IPS-18c (cell line): Measurements from ENCODE around the gene UTP4.

Experiments
- H3K4me3 ChIP-seq: 2 replicates; pipeline ENCODE4 v1.7.0; 2013; ENCODE audit warnings: low read depth, mild to moderate bottlenecking, low read length, moderate library complexity; ENCODE audit not compliant: insufficient read depth
- H3K9me3 ChIP-seq: one replicate; pipeline ENCODE4 v1.6.1; 2013; ENCODE audit warnings: mild to moderate bottlenecking, low read length, moderate library complexity; ENCODE audit not compliant: control insufficient read depth, insufficient read depth

Gene UTP4

DNA sequence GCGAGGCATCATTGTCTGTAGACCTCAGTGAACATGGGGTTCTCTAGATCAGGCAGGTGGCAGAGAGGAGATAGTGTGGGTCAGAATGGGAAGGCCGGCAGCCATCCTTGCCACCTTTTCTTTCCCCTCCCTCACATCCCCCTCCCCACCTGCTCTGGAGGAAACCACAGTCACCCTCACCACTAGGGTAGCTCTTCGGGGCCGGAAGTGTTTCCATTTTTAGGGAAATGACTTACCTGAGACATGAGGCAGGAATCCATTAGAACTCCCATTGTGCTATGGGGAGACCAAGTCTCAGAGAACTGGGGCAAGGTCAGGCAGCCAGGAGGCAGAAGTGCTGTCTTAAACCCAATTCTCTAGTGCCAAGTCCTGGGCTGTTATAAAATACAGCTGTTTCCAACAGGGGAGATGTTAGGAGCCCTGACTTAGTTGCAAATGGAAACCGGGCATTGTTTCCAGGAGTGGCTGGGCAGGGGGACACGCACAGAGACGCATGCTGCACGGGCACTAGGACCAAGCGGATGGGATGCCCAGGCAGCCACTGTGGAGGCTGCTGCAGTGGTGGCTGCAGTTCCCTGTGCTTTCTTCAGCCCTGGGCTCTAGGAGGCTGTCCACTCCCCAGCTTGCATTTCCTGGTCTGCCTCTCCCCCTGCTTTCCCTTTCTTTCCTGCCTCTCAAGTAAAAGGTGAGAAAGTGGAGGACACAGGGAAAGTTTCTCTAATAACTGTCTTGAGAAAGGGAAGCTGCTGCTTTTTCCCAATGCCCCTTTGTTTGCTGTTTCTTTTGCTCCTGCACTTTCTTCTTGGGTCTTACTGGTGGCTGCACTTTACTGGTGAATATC, 24.2 kb upstream of the UTP4 start:
- peak overlapping the region; percentile 80 for H3K4me3 ChIP-seq

DNA sequence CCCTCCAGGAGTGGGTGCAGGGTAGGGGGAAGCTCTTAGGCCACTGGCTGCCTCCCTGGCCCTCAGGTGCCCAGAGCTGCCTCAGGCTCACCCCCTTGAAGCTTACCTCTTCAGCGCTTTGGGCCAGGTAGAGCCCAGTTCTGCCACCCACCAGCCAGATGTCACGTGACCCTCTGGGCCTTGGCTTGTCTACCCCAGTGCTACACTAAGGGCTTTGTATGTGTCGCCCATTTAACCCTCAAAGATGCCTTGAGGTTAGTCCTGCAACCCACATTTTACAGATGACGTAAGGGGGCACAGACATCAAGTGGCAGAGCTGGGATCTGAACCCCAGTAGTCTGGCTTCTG, 23.6 kb upstream of the UTP4 start:
- H3K4me3 ChIP-seq = peak overlapping the region; percentile 80; the same call in 1 of the 2 replicates
- no peaks in the 10 kb centered on the region for H3K9me3 ChIP-seq

More for the DNA sequence above, 24.2 kb upstream of the UTP4 start:
- H3K9me3 ChIP-seq = no peaks in the 10 kb centered on the region

DNA sequence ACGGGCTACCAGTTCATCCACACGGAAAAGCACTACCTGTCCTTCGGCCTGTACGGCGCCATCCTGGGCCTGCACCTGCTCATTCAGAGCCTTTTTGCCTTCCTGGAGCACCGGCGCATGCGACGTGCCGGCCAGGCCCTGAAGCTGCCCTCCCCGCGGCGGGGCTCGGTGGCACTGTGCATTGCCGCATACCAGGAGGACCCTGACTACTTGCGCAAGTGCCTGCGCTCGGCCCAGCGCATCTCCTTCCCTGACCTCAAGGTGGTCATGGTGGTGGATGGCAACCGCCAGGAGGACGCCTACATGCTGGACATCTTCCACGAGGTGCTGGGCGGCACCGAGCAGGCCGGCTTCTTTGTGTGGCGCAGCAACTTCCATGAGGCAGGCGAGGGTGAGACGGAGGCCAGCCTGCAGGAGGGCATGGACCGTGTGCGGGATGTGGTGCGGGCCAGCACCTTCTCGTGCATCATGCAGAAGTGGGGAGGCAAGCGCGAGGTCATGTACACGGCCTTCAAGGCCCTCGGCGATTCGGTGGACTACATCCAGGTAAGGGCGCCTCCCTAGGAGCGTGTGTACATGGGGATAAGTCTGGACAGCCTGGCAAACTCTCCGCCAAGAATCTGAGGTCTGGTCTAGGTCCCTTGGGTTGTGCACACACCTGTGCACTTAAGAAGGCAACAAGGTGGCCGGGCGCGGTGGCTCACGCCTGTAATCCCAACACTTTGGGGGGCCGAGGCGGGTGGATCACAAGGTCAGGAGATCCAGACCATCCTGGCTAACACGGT, 22.8 kb upstream of the UTP4 start:
- Histone ChIP-seq H3K4me3 (no peak overlapping the region), H3K9me3 (no peaks in the 10 kb centered on the region)

DNA sequence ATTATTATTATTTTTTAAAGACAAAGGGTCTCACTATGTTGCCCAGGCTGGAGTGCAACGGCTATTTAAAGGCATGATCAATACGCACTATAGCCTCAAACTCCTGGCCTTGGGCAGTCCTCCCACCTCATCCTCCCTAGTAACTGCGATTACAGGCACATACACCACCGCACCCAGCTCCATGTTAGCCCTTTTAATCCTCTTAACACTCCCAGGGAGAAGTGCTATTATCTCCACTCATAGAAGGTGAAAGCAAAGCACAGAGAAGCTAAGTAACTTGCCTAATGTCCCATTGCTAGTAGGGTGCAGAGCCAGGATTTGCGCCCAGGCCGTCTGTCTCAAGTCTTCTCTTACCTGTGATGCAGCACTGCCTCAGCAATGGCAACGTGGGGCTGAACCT, 22.0 kb upstream of the UTP4 start:
- Histone ChIP-seq H3K4me3 (no peak overlapping the region), H3K9me3 (no peaks in the 10 kb centered on the region)

DNA sequence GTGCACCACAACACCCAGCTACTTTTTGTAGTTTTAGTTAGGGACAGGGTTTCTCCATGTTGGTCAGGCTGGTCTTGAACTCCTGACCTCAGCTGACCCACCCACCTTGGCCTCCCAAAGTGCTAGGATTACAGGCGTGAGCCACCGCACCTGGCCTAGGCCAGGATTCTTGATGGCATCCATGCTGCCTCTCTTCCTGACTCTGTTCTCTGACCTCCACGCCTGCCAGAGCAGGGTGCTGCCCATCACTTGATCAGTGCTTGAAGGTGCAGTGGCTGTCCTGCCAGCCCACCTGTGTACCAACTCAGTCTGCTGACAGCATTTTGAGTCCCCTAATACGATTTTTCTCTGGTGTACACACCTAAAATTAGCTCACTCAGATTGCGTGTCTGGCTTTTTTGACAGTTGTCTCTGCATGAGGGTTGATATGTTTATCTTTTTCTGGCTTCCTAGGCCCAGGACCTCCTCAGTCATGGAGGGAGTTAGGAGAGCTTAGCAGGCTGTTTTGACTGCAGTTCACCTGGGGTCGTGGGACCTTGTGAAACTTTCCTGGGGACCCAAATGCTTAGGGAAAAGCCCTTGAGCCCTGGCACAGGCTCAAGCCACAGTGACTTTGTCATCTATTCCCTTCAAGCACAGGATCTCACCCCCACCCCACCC, 21.1 kb upstream of the UTP4 start:
- no peak overlapping the region for H3K4me3 ChIP-seq

DNA sequence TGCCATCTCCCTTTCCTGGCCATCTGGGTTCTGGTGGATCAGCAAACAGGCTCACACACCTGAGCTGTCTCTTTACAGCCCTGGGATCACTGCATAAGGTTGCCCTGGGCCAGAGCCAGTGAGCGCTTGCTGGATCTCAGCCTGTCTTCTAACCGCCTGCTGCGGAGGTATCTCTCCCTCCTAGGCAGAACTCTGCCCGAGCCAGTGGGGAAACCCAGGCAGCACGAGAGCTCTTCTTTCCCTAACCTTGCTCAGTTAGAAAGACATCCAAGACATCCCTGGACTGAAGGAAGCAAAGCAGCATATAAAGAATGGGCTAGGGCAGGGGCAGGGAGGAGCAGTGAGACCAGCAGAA, 20.6 kb upstream of the UTP4 start:
- no peaks in the 10 kb centered on the region for H3K9me3 ChIP-seq
- H3K4me3 ChIP-seq = no peak overlapping the region

More for the DNA sequence above, 21.1 kb upstream of the UTP4 start:
- H3K9me3 ChIP-seq = no peaks in the 10 kb centered on the region

DNA sequence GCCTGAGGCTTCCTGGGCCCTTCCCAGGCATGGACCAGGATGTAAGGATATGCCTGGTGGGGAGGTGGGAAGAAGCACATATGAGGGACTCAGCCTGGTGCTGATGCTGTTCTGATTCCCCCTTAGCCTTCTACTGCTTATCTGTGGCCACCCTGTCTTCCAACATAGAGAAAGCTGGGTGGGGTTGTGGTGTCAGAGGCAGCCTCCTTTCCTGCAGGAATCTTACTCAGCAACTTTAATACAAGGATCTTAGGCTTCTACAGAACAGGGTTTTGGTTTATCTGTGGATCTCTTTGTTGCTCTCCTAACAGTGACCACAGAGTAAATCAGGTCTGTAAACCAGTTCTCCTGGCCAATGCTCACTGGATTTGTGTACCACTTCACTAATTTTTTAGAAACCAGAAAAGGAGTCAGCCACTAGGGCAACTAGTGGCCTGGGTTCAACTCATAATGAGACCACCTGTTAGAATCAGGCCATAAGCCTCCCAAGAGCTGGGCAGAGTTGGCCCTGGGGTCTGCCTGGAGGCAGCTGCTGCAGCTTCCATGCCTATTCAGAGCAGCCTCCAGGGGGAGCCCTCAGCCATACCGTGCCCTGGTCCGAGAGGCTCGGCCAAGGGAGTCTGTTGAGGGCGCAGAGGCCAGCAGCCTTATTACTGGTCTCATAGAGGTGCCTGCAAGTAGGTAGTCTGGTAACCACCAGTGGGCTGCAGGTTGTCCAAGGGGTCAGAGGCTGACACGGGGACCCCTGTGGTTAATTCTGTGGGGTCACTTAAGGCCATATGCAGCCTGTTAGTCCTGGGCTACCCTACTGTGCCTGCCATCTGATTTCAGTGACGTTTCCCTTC, 19.9 kb upstream of the UTP4 start:
- Histone ChIP-seq H3K4me3 (no peak overlapping the region), H3K9me3 (no peaks in the 10 kb centered on the region)

DNA sequence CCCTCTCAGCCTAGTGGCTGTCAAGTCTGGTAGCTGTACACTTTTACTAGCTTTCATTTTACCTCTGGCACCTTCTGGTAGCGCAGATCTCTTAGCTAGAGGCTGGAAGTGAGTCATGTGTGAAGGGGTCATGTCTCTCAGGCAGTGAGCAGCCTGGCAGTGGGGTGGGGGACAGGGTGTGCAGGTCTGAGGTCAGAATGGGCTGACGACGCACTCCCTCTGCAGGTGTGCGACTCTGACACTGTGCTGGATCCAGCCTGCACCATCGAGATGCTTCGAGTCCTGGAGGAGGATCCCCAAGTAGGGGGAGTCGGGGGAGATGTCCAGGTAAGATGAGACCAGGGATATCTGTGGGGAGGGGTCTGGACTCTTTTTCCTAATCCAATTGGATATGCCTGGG, 19.2 kb upstream of the UTP4 start:
- Histone ChIP-seq H3K9me3 (no peaks in the 10 kb centered on the region), H3K4me3 (no peak overlapping the region)

DNA sequence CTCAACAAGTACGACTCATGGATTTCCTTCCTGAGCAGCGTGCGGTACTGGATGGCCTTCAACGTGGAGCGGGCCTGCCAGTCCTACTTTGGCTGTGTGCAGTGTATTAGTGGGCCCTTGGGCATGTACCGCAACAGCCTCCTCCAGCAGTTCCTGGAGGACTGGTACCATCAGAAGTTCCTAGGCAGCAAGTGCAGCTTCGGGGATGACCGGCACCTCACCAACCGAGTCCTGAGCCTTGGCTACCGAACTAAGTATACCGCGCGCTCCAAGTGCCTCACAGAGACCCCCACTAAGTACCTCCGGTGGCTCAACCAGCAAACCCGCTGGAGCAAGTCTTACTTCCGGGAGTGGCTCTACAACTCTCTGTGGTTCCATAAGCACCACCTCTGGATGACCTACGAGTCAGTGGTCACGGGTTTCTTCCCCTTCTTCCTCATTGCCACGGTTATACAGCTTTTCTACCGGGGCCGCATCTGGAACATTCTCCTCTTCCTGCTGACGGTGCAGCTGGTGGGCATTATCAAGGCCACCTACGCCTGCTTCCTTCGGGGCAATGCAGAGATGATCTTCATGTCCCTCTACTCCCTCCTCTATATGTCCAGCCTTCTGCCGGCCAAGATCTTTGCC, 18.0 kb upstream of the UTP4 start:
- H3K9me3 ChIP-seq = peaks cover 3% of the 10 kb centered on the region
- no peak overlapping the region for H3K4me3 ChIP-seq

DNA sequence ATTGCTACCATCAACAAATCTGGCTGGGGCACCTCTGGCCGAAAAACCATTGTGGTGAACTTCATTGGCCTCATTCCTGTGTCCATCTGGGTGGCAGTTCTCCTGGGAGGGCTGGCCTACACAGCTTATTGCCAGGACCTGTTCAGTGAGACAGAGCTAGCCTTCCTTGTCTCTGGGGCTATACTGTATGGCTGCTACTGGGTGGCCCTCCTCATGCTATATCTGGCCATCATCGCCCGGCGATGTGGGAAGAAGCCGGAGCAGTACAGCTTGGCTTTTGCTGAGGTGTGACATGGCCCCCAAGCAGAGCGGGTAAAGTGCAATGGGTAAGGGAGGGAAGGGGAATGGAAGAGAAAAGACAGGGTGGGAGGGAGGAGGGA, 17.5 kb upstream of the UTP4 start:
- Histone ChIP-seq H3K9me3 (peaks cover 3% of the 10 kb centered on the region), H3K4me3 (no peak overlapping the region)

DNA sequence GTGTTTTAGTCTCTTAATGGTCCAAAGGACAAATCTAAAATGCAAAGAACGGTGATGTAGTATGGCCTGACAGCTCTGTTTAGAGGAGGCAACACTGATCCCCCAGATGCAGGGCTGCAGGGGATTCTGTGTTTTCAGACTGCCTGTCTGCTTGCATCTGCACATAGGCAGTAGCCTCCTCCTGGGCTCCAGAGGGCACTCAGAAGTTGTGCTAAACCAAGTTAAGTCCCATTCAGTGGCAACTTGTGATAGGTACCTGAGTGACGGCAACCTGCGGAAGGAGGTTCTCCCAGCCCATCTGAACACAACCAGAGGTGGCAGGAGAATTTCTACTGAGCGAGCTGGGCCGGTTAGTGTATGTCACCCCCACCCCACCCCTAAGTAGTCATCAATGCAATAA, 17.1 kb upstream of the UTP4 start:
- no peak overlapping the region for H3K4me3 ChIP-seq
- peaks cover 3% of the 10 kb centered on the region for H3K9me3 ChIP-seq

DNA sequence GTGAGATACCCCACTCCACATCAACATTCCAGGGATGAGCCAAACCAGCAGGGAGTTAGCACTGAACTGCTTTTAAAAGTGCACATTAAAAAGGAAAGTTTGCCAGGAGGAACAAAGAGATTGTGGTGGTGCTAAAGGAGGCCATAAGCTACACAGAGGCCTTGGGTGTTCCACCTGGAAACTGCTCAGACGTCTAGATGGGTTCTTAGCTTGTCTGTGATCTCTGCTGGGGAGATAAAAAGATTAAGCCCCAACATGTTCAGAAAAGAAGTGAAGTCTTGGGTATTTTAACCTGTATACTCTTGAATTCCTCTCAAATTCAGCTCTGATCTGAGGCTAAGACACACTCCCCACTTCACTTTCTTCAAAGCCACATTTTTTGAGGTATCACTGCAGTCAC, 16.6 kb upstream of the UTP4 start:
- Histone ChIP-seq H3K4me3 (no peak overlapping the region), H3K9me3 (peaks cover 3% of the 10 kb centered on the region)

DNA sequence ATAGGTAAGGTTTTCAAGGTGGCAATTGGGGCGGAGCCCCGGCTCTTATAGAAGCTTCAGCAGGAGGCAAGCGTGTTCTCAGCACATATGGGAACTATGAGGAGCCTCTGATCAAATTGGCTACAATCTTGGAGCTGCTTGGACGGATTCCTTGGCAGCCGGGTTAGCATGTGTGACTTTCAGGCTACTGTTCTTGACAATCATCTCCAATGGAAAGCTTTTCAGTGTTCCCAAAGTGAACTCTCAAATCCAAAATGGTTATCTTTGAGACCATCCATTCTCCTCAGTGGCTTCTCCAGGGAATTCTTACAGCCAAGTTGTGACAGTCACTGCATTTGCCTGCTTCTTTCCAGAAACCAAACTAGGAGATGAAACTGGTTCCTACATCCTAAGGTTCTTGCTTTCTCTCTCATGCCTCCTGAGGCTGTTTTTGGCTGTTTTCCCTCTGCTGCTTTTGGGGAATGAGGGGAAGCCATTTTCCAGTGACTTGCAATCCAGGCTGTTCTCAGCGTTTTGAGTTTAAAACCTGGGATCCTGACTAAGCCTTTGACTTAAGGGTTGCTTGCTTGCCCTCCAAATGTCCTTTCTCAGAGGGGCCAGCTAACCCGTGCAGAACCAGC, 16.1 kb upstream of the UTP4 start:
- Histone ChIP-seq H3K9me3 (peaks cover 3% of the 10 kb centered on the region), H3K4me3 (no peak overlapping the region)

DNA sequence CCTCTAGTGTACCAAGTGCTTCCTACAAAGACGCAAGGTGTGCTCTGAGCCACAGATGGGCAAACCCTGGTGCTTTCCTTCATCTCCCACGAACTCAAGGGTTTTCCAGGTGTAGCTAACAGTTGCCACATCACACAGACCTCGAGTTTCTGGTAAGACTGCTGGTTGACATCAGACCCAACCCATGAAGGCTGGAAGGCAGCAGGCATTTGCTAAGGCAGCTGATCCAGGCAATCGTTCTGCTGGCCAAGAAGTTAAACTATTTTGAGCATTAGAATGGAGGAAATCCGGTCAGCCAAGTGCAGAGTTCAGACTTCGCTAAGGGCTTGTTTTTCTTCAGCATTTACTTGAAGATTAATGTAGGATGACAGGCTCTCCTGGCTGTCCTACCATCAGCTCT, 15.5 kb upstream of the UTP4 start:
- peaks cover 3% of the 10 kb centered on the region for H3K9me3 ChIP-seq

DNA sequence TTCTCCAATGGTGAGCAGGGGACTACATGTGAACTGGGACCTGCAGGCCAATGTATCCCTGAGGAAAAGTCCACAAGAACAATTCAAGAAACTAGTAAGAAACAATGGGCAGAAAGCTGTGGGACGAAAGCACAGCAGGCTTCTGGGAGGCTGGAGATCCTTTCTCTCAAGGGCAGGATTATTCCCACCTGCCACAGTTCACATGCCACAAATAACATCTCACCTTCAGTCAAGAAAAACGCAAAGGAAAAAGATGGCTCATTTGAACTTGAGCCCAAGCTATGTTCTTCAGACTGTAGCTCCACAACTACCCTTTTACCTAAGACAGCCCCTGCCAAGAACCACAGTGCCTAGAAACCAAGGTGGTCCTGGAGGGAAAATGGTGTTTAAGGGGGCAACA, 14.0 kb upstream of the UTP4 start:
- Histone ChIP-seq H3K9me3 (peaks cover 3% of the 10 kb centered on the region), H3K4me3 (no peak overlapping the region)

More for the DNA sequence above, 15.5 kb upstream of the UTP4 start:
- H3K4me3 ChIP-seq = no peak overlapping the region

DNA sequence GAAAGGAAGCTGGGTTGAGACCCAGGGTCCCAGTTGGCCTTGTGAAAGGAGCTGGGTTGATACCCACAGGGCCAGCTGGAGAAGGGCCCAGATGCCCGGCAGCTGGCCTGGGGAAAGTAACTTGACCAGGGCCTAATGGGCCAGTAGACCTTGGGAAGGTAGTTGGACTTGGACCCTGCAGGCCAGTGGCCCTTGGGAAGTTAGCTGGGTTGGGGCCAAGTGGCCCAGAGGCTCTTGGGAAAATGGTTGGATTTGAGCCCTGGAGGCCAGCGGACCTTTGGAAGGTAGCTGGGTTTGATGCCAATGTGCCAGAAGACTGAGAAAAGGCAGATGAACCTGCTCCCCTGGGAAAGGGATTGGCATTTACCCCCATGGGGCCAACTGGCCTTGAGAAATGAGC, 13.5 kb upstream of the UTP4 start:
- peaks cover 3% of the 10 kb centered on the region for H3K9me3 ChIP-seq
- H3K4me3 ChIP-seq = no peak overlapping the region
